Thymus (tissue), 11 donors: Measurements from ENCODE around the gene SYT17. TPM values are rescaled to one million over a fixed set of nuclear protein-coding genes. Genes with fewer than 3 reads are reported as not detected.

Experiments
- DNase-seq, 9 donors: peaks; one replicate each; pipeline ENCODE4 v3.0.0-alpha.2; 2013; ENCODE audit warnings: low spot score in 9 of 9, low read depth in 6 of 9, missing footprints in 1 of 9
- H3K27ac ChIP-seq, 2 donors: one replicate each; pipeline ENCODE4 v1.5.1; 2013; ENCODE audit warnings: control low read depth in 1 of 2, low read depth in 1 of 2, low read length in 1 of 2, mild to moderate bottlenecking in 1 of 2, moderate library complexity in 1 of 2
- H3K27me3 ChIP-seq, 2 donors: one replicate each; pipeline ENCODE4 v1.5.1; 2013; ENCODE audit warnings: low read length in 1 of 2; ENCODE audit not compliant: control insufficient read depth in 2 of 2, insufficient read depth in 1 of 2
- H3K36me3 ChIP-seq, 2 donors: one replicate each; pipeline ENCODE4 v1.5.1; 2013; ENCODE audit warnings: low read length in 1 of 2, mild to moderate bottlenecking in 1 of 2, moderate library complexity in 1 of 2; ENCODE audit not compliant: control insufficient read depth in 2 of 2, insufficient read depth in 2 of 2
- H3K4me1 ChIP-seq, 2 donors: one replicate each; pipeline ENCODE4 v1.5.1; 2013; ENCODE audit warnings: low read length in 2 of 2; ENCODE audit not compliant: control insufficient read depth in 2 of 2, insufficient read depth in 2 of 2
- H3K4me3 ChIP-seq, 2 donors: one replicate each; pipeline ENCODE4 v1.5.1; 2013; ENCODE audit warnings: low read length in 2 of 2, control low read depth in 1 of 2, mild to moderate bottlenecking in 1 of 2
- H3K9me3 ChIP-seq, 2 donors: one replicate each; pipeline ENCODE4 v1.5.1; 2013; ENCODE audit warnings: low read length in 1 of 2, mild to moderate bottlenecking in 1 of 2; ENCODE audit not compliant: control insufficient read depth in 2 of 2, insufficient read depth in 1 of 2
- WGBS: extraction: QIAGEN DNeasy Blood & Tissue Kit; methylation state at CpG from one replicate; pipeline ENCODE4 v1.1.7; 2013; 5-methylcytosine and 5-hydroxymethylcytosine counted together
- polyA plus RNA-seq: library from polyadenylated mRNA; stranded (reverse); fragments of 200-250 nt; gene quantifications from one replicate; pipeline ENCODE4 v1.2.3, GENCODE V29; 2013
- total RNA-seq: library from RNA; stranded (reverse); fragments of 120-200 nt; gene quantifications from one replicate; pipeline ENCODE4 v1.2.4, GENCODE V29; 2013
- donor health status: healthy.

Gene SYT17
- total and polyA plus RNA-seq, 2 donors = 0.38 to 0.52 TPM

DNA sequence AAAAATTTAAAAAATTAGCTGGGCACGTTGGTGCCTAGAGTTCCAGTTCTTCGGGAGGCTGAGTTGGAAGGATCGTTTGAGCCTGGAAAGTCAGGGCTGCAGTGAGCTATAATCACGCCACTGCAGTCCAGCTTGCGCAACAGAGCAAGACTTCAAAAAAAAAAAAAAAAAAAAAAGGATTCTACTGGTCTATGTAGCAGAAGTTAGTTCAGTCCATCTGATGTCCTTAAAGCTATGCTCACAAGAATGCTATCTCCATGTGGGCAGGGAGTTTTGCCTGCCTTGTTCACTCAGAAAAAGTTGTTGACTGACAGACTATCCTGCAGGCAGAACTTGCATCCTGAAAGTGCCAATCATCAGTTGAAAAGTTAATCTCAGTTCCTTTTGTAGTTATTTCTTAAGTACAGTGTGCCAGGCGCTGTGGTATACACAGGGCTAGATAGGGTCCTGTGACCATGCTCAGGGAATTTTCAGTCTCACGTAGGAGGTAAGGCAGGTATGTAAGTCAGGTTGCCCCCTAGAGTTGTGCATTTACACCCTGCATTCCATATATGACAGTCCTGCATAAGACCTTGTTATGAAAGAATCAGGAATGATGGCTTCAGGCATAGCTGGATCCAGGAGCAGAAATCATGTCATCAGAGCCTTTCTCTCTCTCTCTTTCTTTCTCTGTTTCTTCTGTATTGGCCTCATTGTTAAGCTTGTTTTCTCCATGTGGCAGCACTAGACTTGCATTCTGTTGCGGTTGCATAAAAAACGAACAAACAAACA, 7.6 kb downstream of the SYT17 start:
- no peak overlapping the region for H3K27ac ChIP-seq
- H3K9me3 ChIP-seq = no peaks in the 10 kb centered on the region
- 90% methylated on average over 9 of the region's 9 CpGs for WGBS
- no peaks in the 10 kb centered on the region for H3K36me3 ChIP-seq
- H3K4me1 ChIP-seq = no peaks in the 10 kb centered on the region
- peaks cover 0 to 3% of the 10 kb centered on the region in 2 donors for H3K27me3 ChIP-seq
- no peak overlapping the region for H3K4me3 ChIP-seq
- DNase-seq = no peak

DNA sequence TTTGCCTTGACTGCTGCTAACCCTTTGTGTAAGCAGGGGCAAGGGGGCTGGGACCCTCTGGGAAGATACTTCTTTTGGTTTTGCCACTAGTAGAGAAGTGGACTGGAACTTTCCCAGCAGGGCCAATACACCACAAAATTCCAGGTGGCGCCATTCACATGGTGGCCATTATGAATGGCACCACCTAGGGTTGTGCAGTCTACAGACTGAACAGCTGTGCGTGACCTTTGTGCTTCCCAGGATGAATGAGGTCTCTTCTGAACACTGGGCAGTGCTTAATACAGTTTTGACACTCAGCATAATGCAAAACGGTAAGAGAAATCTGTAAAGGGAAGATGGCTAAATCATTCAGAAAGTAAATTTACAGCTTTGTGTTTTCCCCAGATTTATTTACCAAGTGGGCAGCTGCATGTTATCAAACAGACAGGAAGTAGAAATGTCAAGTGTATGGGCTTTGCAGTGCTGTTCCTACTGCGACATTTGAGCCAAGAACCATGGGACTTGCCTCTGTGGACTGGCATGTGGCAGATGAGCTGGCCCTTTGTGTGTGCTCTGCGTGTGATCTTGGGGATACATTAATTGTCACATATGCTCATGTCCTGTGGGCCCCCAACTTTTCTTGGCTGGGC, 9.2 kb downstream of the SYT17 start:
- DNase-seq = no peak
- WGBS = 89% methylated on average over 5 of the region's 5 CpGs

DNA sequence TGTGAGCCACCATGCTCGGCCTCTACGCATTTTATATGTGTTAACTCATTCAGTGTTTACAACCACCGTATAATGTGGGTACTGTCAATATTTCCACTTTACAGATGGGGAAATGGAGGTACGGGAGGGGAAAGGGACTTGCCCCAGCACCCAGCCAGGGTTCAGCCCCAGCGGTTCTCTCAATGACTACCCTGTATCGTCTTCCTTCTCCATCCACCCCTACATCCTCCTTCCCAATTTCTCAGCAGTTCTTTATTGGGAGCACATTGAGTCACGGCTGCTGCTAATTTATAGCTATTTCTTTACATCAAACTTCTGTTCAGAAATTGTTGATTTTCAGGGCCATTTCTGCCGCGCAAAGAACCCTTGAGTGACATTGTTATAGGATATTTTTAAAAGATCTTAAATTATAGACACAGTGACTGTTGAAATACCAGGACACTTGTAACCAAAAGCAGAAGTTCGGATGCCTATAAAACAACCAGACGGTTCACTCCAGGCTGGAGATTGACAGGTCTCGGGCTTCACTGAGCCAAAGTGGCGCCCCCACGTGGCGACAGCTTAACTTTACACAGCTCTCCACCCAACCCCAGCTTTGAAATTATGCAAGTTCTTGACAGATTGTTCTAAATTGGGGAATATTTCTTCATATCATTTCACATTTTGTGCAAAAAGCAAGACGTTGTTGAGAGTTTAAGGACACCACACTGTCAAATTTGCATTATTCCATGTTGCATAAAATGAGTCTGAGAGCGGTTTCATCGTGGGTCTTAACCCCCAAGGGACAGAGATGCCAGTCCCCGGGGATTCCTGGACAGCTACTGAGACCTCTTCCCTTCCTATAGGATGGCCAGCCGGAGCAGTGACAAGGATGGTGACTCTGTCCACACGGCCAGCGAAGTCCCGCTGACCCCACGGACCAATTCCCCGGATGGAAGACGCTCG, 11.8 kb downstream of the SYT17 start:
- Histone ChIP-seq H3K4me3 (no peak overlapping the region), H3K36me3 (no peaks in the 10 kb centered on the region), H3K4me1 (no peaks in the 10 kb centered on the region), H3K27me3 (no peaks in the 10 kb centered on the region), H3K9me3 (no peaks in the 10 kb centered on the region), H3K27ac (no peak overlapping the region)
- DNase-seq = peak in 2 of 9 donors; percentile 5 to 26
- WGBS = 64% methylated on average over 27 of the region's 27 CpGs

More for the DNA sequence above, 9.2 kb downstream of the SYT17 start:
- H3K4me1 ChIP-seq = no peaks in the 10 kb centered on the region
- no peak overlapping the region for H3K4me3 ChIP-seq
- H3K36me3 ChIP-seq = no peaks in the 10 kb centered on the region
- no peaks in the 10 kb centered on the region for H3K9me3 ChIP-seq
- no peak overlapping the region for H3K27ac ChIP-seq
- H3K27me3 ChIP-seq = no peaks in the 10 kb centered on the region

DNA sequence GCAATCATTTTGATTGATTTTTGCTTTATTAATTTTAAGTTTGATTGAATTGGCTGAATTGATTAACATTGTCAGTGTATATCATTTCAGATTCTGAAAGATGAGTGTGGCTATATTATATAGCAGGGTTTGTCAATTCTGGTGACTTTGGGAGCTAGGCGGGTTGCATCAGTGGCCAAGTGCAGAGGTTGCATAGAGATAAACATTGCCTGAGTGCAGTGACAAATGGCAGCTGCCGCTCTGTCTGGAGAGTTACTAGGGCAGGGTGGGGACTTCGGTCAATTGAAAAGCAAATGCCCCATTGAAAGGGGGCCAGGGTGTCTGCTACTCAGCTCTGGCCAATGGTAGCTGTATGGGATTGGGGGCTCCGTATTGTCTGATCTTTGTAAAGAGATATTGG, 12.7 kb downstream of the SYT17 start:
- 98% methylated on average over 4 of the region's 4 CpGs for WGBS
- no peak overlapping the region for H3K27ac ChIP-seq

DNA sequence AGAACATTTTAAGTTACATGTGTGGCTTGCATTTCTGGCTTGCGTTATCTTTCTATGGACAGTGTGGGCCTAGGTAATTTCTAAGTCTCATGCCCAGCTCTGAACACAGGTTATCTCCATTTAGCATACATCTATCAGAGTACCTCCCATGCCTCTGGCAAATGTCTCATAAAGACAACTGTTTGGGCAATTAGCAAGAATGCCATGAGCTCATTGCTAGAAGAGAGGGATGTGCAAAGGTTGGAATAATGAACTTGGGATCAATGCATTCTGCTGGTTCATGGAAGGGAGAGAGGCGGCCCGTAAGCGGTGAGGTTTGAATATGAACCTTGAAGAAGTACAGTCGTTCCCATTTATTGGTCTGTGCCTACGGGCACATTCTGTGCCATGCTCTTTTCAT, 14.4 kb downstream of the SYT17 start:
- Histone ChIP-seq H3K9me3 (no peaks in the 10 kb centered on the region), H3K4me3 (no peak overlapping the region), H3K27me3 (no peaks in the 10 kb centered on the region), H3K4me1 (no peaks in the 10 kb centered on the region), H3K27ac (no peak overlapping the region), H3K36me3 (no peaks in the 10 kb centered on the region)
- 98% methylated on average over 6 of the region's 6 CpGs for WGBS
- no peak for DNase-seq

More for the DNA sequence above, 12.7 kb downstream of the SYT17 start:
- no peaks in the 10 kb centered on the region for H3K36me3 ChIP-seq
- no peak for DNase-seq
- no peak overlapping the region for H3K4me3 ChIP-seq
- no peaks in the 10 kb centered on the region for H3K9me3 ChIP-seq
- H3K4me1 ChIP-seq = no peaks in the 10 kb centered on the region
- H3K27me3 ChIP-seq = no peaks in the 10 kb centered on the region

DNA sequence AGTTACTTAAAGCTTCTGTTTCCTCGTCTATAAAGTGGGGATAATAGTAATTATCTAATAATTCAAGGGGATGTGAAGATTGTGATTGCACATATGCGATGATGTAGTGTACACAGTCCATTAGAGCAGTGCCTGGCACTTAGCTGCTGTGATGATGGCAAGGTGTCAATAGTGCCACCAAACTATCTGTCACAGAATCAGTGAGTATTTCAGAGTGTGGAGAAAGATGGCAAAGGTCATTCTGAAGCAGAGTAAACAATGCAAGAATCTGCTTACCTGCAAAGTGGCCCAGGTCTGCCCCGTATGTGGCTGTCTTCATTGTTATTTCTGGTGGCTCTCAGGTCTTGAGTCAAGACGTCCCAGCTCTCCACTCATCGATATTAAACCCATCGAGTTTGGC, 15.1 kb downstream of the SYT17 start:
- Histone ChIP-seq H3K27me3 (no peaks in the 10 kb centered on the region), H3K4me3 (no peak overlapping the region)

DNA sequence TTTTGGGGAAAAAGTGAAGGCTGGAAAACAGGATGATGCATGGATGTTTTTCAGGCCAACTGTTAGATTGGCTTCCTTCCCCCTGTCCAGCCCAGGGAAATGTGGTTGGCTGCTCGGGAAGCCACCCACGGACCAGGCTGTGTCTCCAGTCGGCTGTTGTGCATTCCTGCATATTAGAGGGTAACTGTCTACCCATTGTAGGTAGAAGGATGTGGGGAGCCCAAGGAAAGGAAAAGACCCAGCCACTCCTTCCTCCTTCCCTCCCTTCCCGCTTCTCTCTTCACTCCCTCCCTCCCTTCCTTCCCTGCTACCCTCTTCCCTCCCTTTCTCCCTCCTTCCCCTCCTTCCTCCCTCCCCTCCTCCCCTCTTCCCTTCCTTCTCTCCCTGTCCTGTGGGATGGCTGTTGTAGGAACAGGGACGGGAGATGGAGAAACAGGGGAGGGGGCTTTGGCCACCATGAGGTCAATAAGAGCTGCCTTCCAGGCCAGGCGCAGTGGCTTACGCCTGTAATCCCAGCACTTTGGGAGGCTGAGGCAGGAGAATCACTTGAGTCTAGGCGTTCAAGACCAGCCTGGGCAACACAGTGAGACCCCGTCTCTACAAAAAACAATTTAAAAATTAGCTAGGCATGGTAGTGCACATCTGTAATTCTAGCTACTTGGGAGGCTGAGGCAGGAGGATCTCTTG, 16.9 kb downstream of the SYT17 start:
- 67% methylated on average over 9 of the region's 9 CpGs for WGBS
- H3K27ac ChIP-seq = no peak overlapping the region

More for the DNA sequence above, 15.1 kb downstream of the SYT17 start:
- Histone ChIP-seq H3K9me3 (no peaks in the 10 kb centered on the region), H3K27ac (no peak overlapping the region), H3K4me1 (no peaks in the 10 kb centered on the region), H3K36me3 (no peaks in the 10 kb centered on the region)
- DNase-seq = no peak
- 94% methylated on average over 6 of the region's 6 CpGs for whole genome bisulfite sequencing

DNA sequence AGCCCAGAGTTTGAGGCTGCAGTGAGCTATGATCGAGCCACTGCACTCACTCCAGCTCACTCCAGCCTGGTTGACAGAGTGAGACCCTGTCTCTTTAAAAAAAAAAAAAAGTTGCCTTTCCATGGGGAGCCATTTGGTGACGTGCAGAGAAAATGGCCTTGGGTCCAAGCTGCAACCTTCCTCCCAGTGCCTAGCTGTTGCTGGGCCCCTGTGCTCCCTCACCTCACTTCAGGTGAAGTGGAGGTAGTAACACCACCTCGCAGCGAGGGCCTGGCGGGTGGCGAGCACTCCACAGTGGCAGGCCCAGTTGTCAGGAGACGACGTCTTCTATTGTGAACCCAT, 17.4 kb downstream of the SYT17 start:
- Histone ChIP-seq H3K9me3 (no peaks in the 10 kb centered on the region), H3K27me3 (no peaks in the 10 kb centered on the region), H3K27ac (no peak overlapping the region), H3K4me1 (no peaks in the 10 kb centered on the region), H3K4me3 (no peak overlapping the region), H3K36me3 (no peaks in the 10 kb centered on the region)
- DNase-seq = no peak
- WGBS = 93% methylated on average over 8 of the region's 8 CpGs

More for the DNA sequence above, 16.9 kb downstream of the SYT17 start:
- H3K4me1 ChIP-seq = no peaks in the 10 kb centered on the region
- DNase-seq = no peak
- H3K9me3 ChIP-seq = no peaks in the 10 kb centered on the region
- H3K4me3 ChIP-seq = no peak overlapping the region
- no peaks in the 10 kb centered on the region for H3K36me3 ChIP-seq
- no peaks in the 10 kb centered on the region for H3K27me3 ChIP-seq
